Osteoblast (primary cell): Measurements from ENCODE around the gene DMRT1. TPM values are rescaled to one million over a fixed set of nuclear protein-coding genes. Genes with fewer than 3 reads are reported as not detected.
"Not testable (repeated sequence)": the region's sequence is repeated elsewhere in the genome, so short reads cannot be mapped to it uniquely, and the experiment has no call there.

Experiments used
- DNase-seq: peaks from one replicate; pipeline ENCODE4 v3.0.0; 2011; ENCODE audit warnings: low spot score, mixed read lengths; ENCODE audit not compliant: insufficient read length; ENCODE audit errors: missing footprints
- H2AFZ ChIP-seq: 2 replicates; pipeline ENCODE4 v1.6.0; 2011; ENCODE audit warnings: mild to moderate bottlenecking, low read length
- H3K27ac ChIP-seq: 2 replicates; pipeline ENCODE4 v1.5.1; 2011; ENCODE audit warnings: mild to moderate bottlenecking, low read depth, low read length, moderate library complexity
- H3K27me3 ChIP-seq: 2 replicates; pipeline ENCODE4 v1.6.0; 2012; ENCODE audit warnings: mild to moderate bottlenecking, control low read depth, inconsistent platforms, low read length, moderate library complexity; ENCODE audit not compliant: insufficient read depth
- H3K36me3 ChIP-seq: 2 replicates; pipeline ENCODE4 v1.5.1; 2011; ENCODE audit warnings: mild to moderate bottlenecking, low read length, control low read depth, moderate library complexity; ENCODE audit not compliant: insufficient read depth
- H3K4me1 ChIP-seq: 2 replicates; pipeline ENCODE4 v1.5.1; 2011; ENCODE audit warnings: mild to moderate bottlenecking, low read length, control low read depth, moderate library complexity; ENCODE audit not compliant: insufficient read depth
- H3K4me2 ChIP-seq: 2 replicates; pipeline ENCODE4 v1.6.0; 2011; ENCODE audit warnings: mild to moderate bottlenecking, low read length; ENCODE audit not compliant: insufficient read depth
- H3K4me3 ChIP-seq: fragments of 200-600 bp; sonication (generic); 3 replicates; pipeline ENCODE4 v1.5.1; 2012; ENCODE audit warnings: mild to moderate bottlenecking, low read length, inconsistent platforms; ENCODE audit not compliant: insufficient read depth
- H3K79me2 ChIP-seq: 2 replicates; pipeline ENCODE4 v1.6.0; 2012; ENCODE audit warnings: mild to moderate bottlenecking, low read length, control low read depth, inconsistent platforms; ENCODE audit not compliant: insufficient read depth
- H3K9me3 ChIP-seq: 2 replicates; pipeline ENCODE4 v1.5.1; 2011; ENCODE audit warnings: low read depth, low read length, control low read depth
- H4K20me1 ChIP-seq: 2 replicates; pipeline ENCODE4 v1.6.0; 2012; ENCODE audit warnings: mild to moderate bottlenecking, low read length, control low read depth; ENCODE audit not compliant: insufficient read depth
- CTCF ChIP-seq: IDR thresholded peaks from 2 replicates; pipeline ENCODE4 v1.5.1; 2011; ENCODE audit warnings: mild to moderate bottlenecking, low read depth, low read length, moderate library complexity; ENCODE audit errors: extremely low read depth
- total RNA-seq: library from RNA; depleted of rRNA; stranded (reverse); fragments of >200 nt; gene quantifications from 2 replicates; pipeline ENCODE4 v1.2.3, GENCODE V29; 2012

DMRT1 gene
- total RNA-seq, 1 donor = not detected

GRCh38 chr9:859251-859650 lies 17.8 kb downstream of the DMRT1 start:
- Histone ChIP-seq H3K4me1 (no peaks in the 10 kb centered on the region), H4K20me1 (no peaks in the 10 kb centered on the region), H3K79me2 (no peaks in the 10 kb centered on the region), H3K4me2 (no peak overlapping the region), H3K36me3 (no peaks in the 10 kb centered on the region), H3K4me3 (no peak overlapping the region), H3K27ac (no peak overlapping the region), H3K9me3 (no peaks in the 10 kb centered on the region), H3K27me3 (no peaks in the 10 kb centered on the region), H2AFZ (no peak overlapping the region)
- TF ChIP-seq CTCF = no peak
- DNase-seq = no peak

GRCh38 chr9:860706-861105 lies 19.2 kb downstream of the DMRT1 start:
- H3K79me2 ChIP-seq = no peaks in the 10 kb centered on the region
- no peak overlapping the region for H3K27ac ChIP-seq
- no peaks in the 10 kb centered on the region for H3K9me3 ChIP-seq
- no peak overlapping the region for H3K4me2 ChIP-seq
- DNase-seq = no peak
- H3K4me3 ChIP-seq = no peak overlapping the region
- no peaks in the 10 kb centered on the region for H4K20me1 ChIP-seq
- no peak overlapping the region for H2AFZ ChIP-seq
- no peaks in the 10 kb centered on the region for H3K4me1 ChIP-seq
- no peaks in the 10 kb centered on the region for H3K27me3 ChIP-seq
- no peaks in the 10 kb centered on the region for H3K36me3 ChIP-seq
- TF ChIP-seq CTCF = no peak

GRCh38 chr9:861525-861924 lies 20.0 kb downstream of the DMRT1 start:
- not testable (repeated sequence) for H4K20me1 ChIP-seq, H2AFZ ChIP-seq, DNase-seq, H3K36me3 ChIP-seq, H3K79me2 ChIP-seq, H3K9me3 ChIP-seq, H3K4me2 ChIP-seq, H3K27ac ChIP-seq, H3K4me3 ChIP-seq, H3K27me3 ChIP-seq, H3K4me1 ChIP-seq

GRCh38 chr9:875119-875962 lies 33.8 kb downstream of the DMRT1 start:
- Histone ChIP-seq H3K27ac (no peak overlapping the region), H3K36me3 (no peaks in the 10 kb centered on the region), H3K27me3 (no peaks in the 10 kb centered on the region), H3K9me3 (no peaks in the 10 kb centered on the region), H3K4me2 (no peak overlapping the region), H2AFZ (no peak overlapping the region), H3K4me3 (no peak overlapping the region), H3K79me2 (no peaks in the 10 kb centered on the region), H3K4me1 (no peaks in the 10 kb centered on the region), H4K20me1 (no peaks in the 10 kb centered on the region)
- no peak for DNase-seq
- no peak for TF ChIP-seq CTCF
